H1 (cell line): ENCODE data around the gene AK5. TPM values are rescaled to one million over a fixed set of nuclear protein-coding genes. Genes with fewer than 3 reads are reported as not detected.

Experiments
- BACH1 ChIP-seq: IDR thresholded peaks from 2 replicates; pipeline ENCODE4 v1.6.1; 2012; ENCODE audit warnings: low read length, improper control_type of control experiment
- CBX5 ChIP-seq: fragments of 300-800, 300-1000 bp; sonication (generic); IDR thresholded peaks from 2 replicates; pipeline ENCODE4 v1.7.1; 2016; ENCODE audit warnings: antibody characterized with exemption, low read length, low read depth
- EGR1 ChIP-seq: IDR thresholded peaks from 2 replicates; pipeline ENCODE4 v1.6.1; 2011; ENCODE audit warnings: low read depth, low read length, borderline replicate concordance
- NANOG ChIP-seq: IDR thresholded peaks from 2 replicates; pipeline ENCODE4 v1.6.1; 2011; ENCODE audit warnings: low read length, low read depth, mild to moderate bottlenecking, inconsistent platforms; ENCODE audit not compliant: insufficient read depth, poor library complexity, severe bottlenecking
- PHF8 ChIP-seq: fragments of 200-600 bp; sonication (generic); conservative IDR thresholded peaks from 2 replicates; pipeline ENCODE4 v1.7.1; 2012; ENCODE audit warnings: low read depth, mild to moderate bottlenecking, inconsistent platforms, low read length, moderate library complexity
- SP2 ChIP-seq: IDR thresholded peaks from 2 replicates; pipeline ENCODE4 v1.6.1; 2012; ENCODE audit warnings: mild to moderate bottlenecking, low read length, inconsistent platforms
- USF2 ChIP-seq: IDR thresholded peaks from 2 replicates; pipeline ENCODE4 v1.6.1; 2011; ENCODE audit warnings: low read length, improper control_type of control experiment
- polyA plus RNA-seq, 7 experiments: library from polyadenylated mRNA; depleted of rRNA in 3 of 7; stranded (reverse) in 5 of 7; unstranded in 2 of 7; fragments of >200 nt in 5 of 7; fragments of 200-250 nt in 2 of 7; gene quantifications; 1 replicate in 5 of 7; 2 replicates in 1 of 7; 4 replicates in 1 of 7; pipeline versions ENCODE4 v1.2.1 to v1.2.3, GENCODE V29; 2011 to 2013; ENCODE audit warnings: missing spikeins in 2 of 7, mixed read lengths in 2 of 7
- total RNA-seq: library from RNA; stranded (reverse); fragmentation: NEBNext Ultra II Directional; extraction: Animal tissue kit (Norgen Biotek cat#: 25700); gene quantifications from 2 replicates; pipeline ENCODE4 v1.2.1, GENCODE V29; 2021

Gene AK5
- total and polyA plus RNA-seq, 2 of the 8 experiments (the other 6 are each of a cell fraction or from before 2014, with no cell fraction given), result 2.0 to 7.1 TPM

GRCh38 chr1:77281491-77282186 is at the start of gene AK5 (continued):
- TF ChIP-seq CBX5 (no peak), BACH1 (no peak), EGR1 (no peak), SP2 (no peak), USF2 (no peak), NANOG (no peak), PHF8 (0 out of 2 replicates have a peak, but pooled peaks have one; percentile 29)
